Right lung (tissue), 10 donors: ENCODE data around the gene COG2. TPM values are rescaled to one million over a fixed set of nuclear protein-coding genes. Genes with fewer than 3 reads are reported as not detected.
"Not testable (repeated sequence)": the region's sequence is repeated elsewhere in the genome, so short reads cannot be mapped to it uniquely, and the experiment has no call there.

ENCODE experiments used
- DNase-seq, 2 donors: peaks; one replicate each; pipeline ENCODE4 v3.0.0-alpha.2; 2013
- long read RNA-seq, 8 donors: transcript quantifications; one replicate each; lab custom pipeline, GENCODE V29; 2026
- polyA plus RNA-seq, 5 donors: library from polyadenylated mRNA; unstranded; fragments of 120-200 nt; gene quantifications; one replicate each; pipeline versions ENCODE4 v1.2.1 to v1.2.3, GENCODE V29; 2013; ENCODE audit warnings: inconsistent platforms in 1 of 5, low replicate concordance in 1 of 5; ENCODE audit not compliant: insufficient read length in 5 of 5, insufficient read depth in 1 of 5

Gene COG2, protein sequence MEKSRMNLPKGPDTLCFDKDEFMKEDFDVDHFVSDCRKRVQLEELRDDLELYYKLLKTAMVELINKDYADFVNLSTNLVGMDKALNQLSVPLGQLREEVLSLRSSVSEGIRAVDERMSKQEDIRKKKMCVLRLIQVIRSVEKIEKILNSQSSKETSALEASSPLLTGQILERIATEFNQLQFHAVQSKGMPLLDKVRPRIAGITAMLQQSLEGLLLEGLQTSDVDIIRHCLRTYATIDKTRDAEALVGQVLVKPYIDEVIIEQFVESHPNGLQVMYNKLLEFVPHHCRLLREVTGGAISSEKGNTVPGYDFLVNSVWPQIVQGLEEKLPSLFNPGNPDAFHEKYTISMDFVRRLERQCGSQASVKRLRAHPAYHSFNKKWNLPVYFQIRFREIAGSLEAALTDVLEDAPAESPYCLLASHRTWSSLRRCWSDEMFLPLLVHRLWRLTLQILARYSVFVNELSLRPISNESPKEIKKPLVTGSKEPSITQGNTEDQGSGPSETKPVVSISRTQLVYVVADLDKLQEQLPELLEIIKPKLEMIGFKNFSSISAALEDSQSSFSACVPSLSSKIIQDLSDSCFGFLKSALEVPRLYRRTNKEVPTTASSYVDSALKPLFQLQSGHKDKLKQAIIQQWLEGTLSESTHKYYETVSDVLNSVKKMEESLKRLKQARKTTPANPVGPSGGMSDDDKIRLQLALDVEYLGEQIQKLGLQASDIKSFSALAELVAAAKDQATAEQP
- polyA plus RNA-seq, result 10 to 100 TPM; 27.2 to 31.3 (median 29.4) TPM
- long read RNA-seq, donor 1, partial matches to known transcripts, result 0 of 3 reads
- long read RNA-seq, donor 1, other reads (novel, unspliced or antisense), result 0 of 3 reads
- long read RNA-seq, donor 2, partial matches to known transcripts, result 0 of 3 reads
- long read RNA-seq, donor 2, other reads (novel, unspliced or antisense), result 0 of 3 reads
- long read RNA-seq, donor 3, partial matches to known transcripts, result 0 of 3 reads
- long read RNA-seq, donor 3, other reads (novel, unspliced or antisense), result 0 of 3 reads
- long read RNA-seq, donor 4, partial matches to known transcripts, result 0 of 2 reads
- long read RNA-seq, donor 4, other reads (novel, unspliced or antisense), result 0 of 2 reads
- long read RNA-seq, donor 5, transcript COG2-202 (18 exons, 2,921 nt), result major isoform, 7 of 8 reads
- long read RNA-seq, donor 5, partial matches to known transcripts, result 0 of 8 reads
- long read RNA-seq, donor 5, other reads (novel, unspliced or antisense), result 0 of 8 reads
- long read RNA-seq, donor 6, partial matches to known transcripts, result 0 of 2 reads
- long read RNA-seq, donor 6, other reads (novel, unspliced or antisense), result 0 of 2 reads
- long read RNA-seq, donor 7, partial matches to known transcripts, result 0 of 3 reads
- long read RNA-seq, donor 7, other reads (novel, unspliced or antisense), result 0 of 3 reads
- long read RNA-seq, donor 8, partial matches to known transcripts, result 6 of 6 reads
- long read RNA-seq, donor 8, other reads (novel, unspliced or antisense), result 0 of 6 reads

GRCh38 chr1:230642263-230642959 is at the start of gene COG2:
TSS of gene COG2 (plus strand) at chr1:230642481. CDS start at chr1:230642607, 126 bp downstream.
- DNase-seq, result peak; percentile 93

DNA sequence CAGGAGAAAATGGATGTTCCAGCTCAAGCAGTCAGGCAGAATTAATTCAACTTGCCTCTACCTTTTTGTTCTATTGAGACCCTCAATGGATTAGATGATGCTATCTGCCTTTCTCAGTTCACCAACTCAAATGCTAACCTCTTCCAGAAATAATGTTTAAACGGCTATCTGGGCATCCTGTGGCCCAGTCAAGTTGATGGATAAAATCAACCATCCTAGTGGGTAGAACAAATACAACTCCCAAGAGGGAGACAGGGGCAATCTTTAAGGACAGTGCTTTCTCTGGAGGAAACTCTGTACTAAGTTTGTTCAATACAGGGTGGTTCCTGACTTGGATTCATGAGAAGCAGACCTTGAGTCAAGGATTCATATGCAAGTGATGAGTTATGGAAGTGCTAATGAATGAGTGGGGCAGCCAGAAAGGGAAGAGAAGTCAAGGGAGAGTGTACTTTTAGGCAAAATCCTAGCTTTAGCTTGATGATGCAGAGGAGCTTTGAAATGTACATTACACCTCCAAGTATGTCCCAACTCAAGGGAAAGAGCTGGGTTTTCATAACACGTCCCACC is 49.4 kb upstream of the COG2 start:
- DNase-seq, result no peak

- DNase-seq, result no peak
These were observed 48.0 kb upstream of the COG2 start for GRCh38 chr1:230594214-230594773.

- DNase-seq, result no peak
These were observed 47.1 kb upstream of the COG2 start for GRCh38 chr1:230595181-230595580.

- no peak for DNase-seq
These were observed 46.0 kb upstream of the COG2 start for GRCh38 chr1:230596306-230596705.

GRCh38 chr1:230598745-230599144 is 43.5 kb upstream of the COG2 start:
- DNase-seq, result no peak

GRCh38 chr1:230599926-230600656 is 42.2 kb upstream of the COG2 start:
- DNase-seq, result no peak

GRCh38 chr1:230600657-230601400 is 41.5 kb upstream of the COG2 start:
- not testable (repeated sequence) for DNase-seq

- no peak for DNase-seq
These were observed 33.1 kb upstream of the COG2 start for GRCh38 chr1:230609208-230609607.

DNA sequence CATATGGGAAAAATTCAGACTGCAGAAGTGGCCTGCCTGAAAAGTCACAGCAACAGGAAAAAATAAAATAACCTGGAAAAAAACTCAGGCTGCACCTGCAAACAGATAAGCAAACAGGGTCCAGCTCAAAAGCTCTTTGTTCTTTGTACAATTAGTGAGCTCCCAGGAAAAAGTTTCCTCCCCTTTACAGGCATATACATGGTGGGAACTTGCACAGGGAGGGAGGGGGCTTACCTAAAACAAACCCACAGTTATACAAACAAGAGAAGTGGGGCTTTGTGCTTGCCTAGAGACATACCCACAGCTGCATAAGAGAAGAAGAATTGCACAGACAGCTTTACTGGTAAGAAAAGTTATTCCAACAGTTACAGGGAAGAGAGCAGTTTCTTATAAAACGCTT is 31.7 kb upstream of the COG2 start:
- no peak for DNase-seq

- DNase-seq, result no peak
These were observed 31.0 kb upstream of the COG2 start for GRCh38 chr1:230611128-230611877.

GRCh38 chr1:230611878-230612235 is 30.4 kb upstream of the COG2 start:
- no peak for DNase-seq

- no peak for DNase-seq
These were observed 29.6 kb upstream of the COG2 start for GRCh38 chr1:230612651-230613050.

DNA sequence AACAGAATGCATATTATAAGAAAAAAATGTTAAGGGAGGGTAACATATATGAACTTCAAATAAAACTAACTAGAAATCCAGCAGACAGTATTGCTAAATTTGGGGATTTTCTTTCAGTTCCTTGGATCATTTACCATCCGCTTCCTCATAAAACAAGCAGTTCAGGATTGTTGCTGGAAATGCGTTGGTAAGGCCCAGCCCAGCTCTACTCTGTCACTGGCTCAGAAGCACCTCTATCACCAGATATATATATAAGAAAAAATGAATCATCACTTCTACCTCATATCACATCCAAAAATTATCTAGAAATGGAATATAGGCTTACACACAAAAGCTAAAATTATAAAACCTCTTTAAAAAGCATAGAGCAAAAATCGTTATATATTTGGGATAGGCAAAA is 28.2 kb upstream of the COG2 start:
- DNase-seq, result no peak

DNA sequence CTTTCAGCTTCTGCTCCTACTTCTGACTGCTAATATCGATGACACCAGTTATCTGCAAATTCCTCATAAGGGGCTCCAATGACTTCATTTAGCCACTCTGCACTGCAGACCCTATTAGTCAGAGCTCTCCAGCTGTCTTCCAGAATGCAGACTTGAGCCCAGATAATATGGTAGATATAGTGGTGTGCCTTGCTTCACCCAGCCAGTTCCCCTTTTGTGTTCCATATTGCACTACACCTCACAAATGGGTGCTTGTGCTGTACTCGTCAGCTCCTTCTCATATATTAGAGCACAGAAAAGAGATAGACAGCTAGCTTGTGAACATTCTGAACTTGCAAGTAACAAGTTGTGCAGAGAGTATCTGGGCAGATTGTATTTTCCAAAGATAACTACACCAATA is 23.7 kb upstream of the COG2 start:
- DNase-seq, result no peak

DNA sequence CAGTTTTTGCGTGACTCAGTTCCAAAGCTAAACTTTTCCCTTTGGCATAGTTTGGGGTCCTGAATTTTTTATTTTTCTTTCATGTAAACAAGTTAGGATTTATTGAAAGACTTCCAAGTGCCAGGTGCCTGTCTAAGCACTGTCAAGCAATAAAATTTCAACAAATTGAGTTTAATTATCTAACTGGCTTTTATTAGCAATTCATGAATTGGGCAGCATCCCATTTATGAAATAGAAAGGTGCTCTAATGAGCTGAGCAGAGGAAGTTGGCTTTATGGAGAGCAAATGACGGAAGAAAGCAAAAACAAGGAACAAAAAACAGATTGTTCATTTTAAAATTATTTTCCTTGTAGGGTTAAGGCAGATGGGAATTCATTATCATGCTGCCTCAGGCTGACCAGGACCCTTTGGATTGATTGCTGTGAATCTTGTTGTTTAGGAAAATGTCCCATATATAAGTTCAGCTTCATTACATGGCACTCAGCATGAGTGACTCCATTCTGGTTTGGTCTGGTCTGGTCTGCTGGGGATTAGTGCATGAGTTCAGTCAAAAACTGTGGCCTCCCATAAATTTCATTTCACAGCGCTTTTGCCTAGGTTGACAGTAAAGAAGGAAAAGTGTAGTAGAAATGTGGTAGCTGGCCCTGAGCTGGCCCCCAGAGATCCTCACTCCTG is 21.5 kb upstream of the COG2 start:
- DNase-seq, result no peak

GRCh38 chr1:230621324-230622030 is 20.8 kb upstream of the COG2 start:
- DNase-seq, result no peak
